B cell (primary cell): Measurements from ENCODE around the gene WDR31. TPM values are rescaled to one million over a fixed set of nuclear protein-coding genes. Genes with fewer than 3 reads are reported as not detected.

Experiments used
- ATAC-seq: fragments of 200-7000 bp; cut with Tn5 transposase; one replicate; pipeline ENCODE4 v1.10.0; 2021; ENCODE audit warnings: low read depth, mild to moderate bottlenecking, moderate number of reproducible peaks, moderate library complexity
- CTCF ChIA-PET: fragments of 350-600 bp; sonication (Branson Sonifier 250); formaldehyde crosslinking; loops from one replicate; lab custom pipeline; 2021; ENCODE audit warnings: antibody characterized with exemption, inconsistent platforms; lab: Charles Lee
- POLR2A ChIA-PET: fragments of 350-600 bp; sonication (Branson Sonifier 250); formaldehyde crosslinking; loops from one replicate; lab custom pipeline; 2021; ENCODE audit warnings: antibody characterized with exemption; lab: Charles Lee
- DNase-seq: peaks from one replicate; pipeline ENCODE4 v3.0.0; 2013
- H2AFZ ChIP-seq: 2 replicates; pipeline ENCODE4 v1.6.1; 2012; ENCODE audit warnings: mild to moderate bottlenecking, low read depth, low read length; ENCODE audit not compliant: insufficient read depth, poor library complexity, severe bottlenecking
- H3K27ac ChIP-seq, 2 donors: 1 replicate in 1 of 2; 2 replicates in 1 of 2; pipeline ENCODE4 v1.5.1; 2012 to 2013; ENCODE audit warnings: low read length in 2 of 2, mild to moderate bottlenecking in 2 of 2, moderate library complexity in 1 of 2
- H3K27me3 ChIP-seq, 4 experiments: fragments of 200-600 bp in 1 of 4; sonication (generic) in 1 of 4; replicated peaks in 1 of 4; 1 replicate in 2 of 4; 2 replicates in 2 of 4; pipeline versions ENCODE4 v1.6.1 to v1.7.0; 2013 to 2016; ENCODE audit warnings: low read length in 3 of 4, mild to moderate bottlenecking in 2 of 4, mixed read lengths in 1 of 4, moderate library complexity in 1 of 4; ENCODE audit not compliant: insufficient read depth in 4 of 4, control insufficient read depth in 3 of 4; ENCODE audit errors: control extremely low read depth in 1 of 4
- H3K36me3 ChIP-seq, 2 experiments: replicated peaks in 1 of 2; 1 replicate in 1 of 2; 2 replicates in 1 of 2; pipeline versions ENCODE4 v1.6.1 to v1.7.1; 2013; ENCODE audit warnings: low read length in 1 of 2; ENCODE audit not compliant: insufficient read depth in 2 of 2, control insufficient read depth in 1 of 2; ENCODE audit errors: control extremely low read depth in 1 of 2, extremely low read depth in 1 of 2
- H3K4me1 ChIP-seq, 2 donors: fragments of 200-600 bp in 1 of 2; sonication (generic) in 1 of 2; 1 replicate in 1 of 2; 2 replicates in 1 of 2; pipeline versions ENCODE4 v1.5.1 to v1.6.1; 2013 to 2017; ENCODE audit warnings: low read length in 2 of 2; ENCODE audit not compliant: control insufficient read depth in 2 of 2, insufficient read depth in 2 of 2
- H3K4me2 ChIP-seq: replicated peaks from 2 replicates; pipeline ENCODE3; 2012; ENCODE audit warnings: mild to moderate bottlenecking, low read depth, low read length; ENCODE audit not compliant: poor library complexity, severe bottlenecking
- H3K4me3 ChIP-seq, 5 experiments: fragments of 200-600 bp in 1 of 5; sonication (generic) in 1 of 5; 1 replicate in 3 of 5; 2 replicates in 2 of 5; pipeline versions ENCODE4 v1.5.1 to v1.7.0; 2011 to 2016; ENCODE audit warnings: low read length in 4 of 5, mild to moderate bottlenecking in 4 of 5, low read depth in 2 of 5, control low read depth in 1 of 5, moderate library complexity in 1 of 5; ENCODE audit not compliant: insufficient read depth in 1 of 5; ENCODE audit errors: control extremely low read depth in 1 of 5, extremely low read depth in 1 of 5
- H3K79me2 ChIP-seq: fragments of 200-600 bp; sonication (generic); one replicate; pipeline ENCODE4 v1.6.0; 2016; ENCODE audit warnings: low read length; ENCODE audit not compliant: control insufficient read depth, insufficient read depth
- H3K9ac ChIP-seq: fragments of 200-600 bp; sonication (generic); 2 replicates; pipeline ENCODE4 v1.6.1; 2017; ENCODE audit warnings: mild to moderate bottlenecking, low read length, moderate library complexity
- H3K9me3 ChIP-seq, 3 donors: one replicate each; pipeline versions ENCODE4 v1.6.1 to v1.7.1; 2013; ENCODE audit warnings: low read length in 2 of 3; ENCODE audit not compliant: control insufficient read depth in 2 of 3, insufficient read depth in 1 of 3; ENCODE audit errors: control extremely low read depth in 1 of 3
- H4K20me1 ChIP-seq: 2 replicates; pipeline ENCODE4 v1.6.0; 2012; ENCODE audit warnings: mild to moderate bottlenecking, low read length; ENCODE audit not compliant: insufficient read depth, control insufficient read depth, poor library complexity, severe bottlenecking
- H3K27ac Mint-ChIP-seq: one replicate; pipeline ENCODE4 v1.8.0; 2021; ENCODE audit warnings: mixed read lengths
- H3K27me3 Mint-ChIP-seq: one replicate; pipeline ENCODE4 v1.8.0; 2021; ENCODE audit warnings: mixed read lengths
- H3K4me1 Mint-ChIP-seq: one replicate; pipeline ENCODE4 v1.8.0; 2021; ENCODE audit warnings: mixed read lengths
- H3K4me3 Mint-ChIP-seq: one replicate; pipeline ENCODE4 v1.8.0; 2021; ENCODE audit warnings: mixed read lengths
- H3K9me3 Mint-ChIP-seq: one replicate; pipeline ENCODE4 v1.8.0; 2022; ENCODE audit warnings: mixed read lengths; ENCODE audit not compliant: insufficient read depth
- EZH2 ChIP-seq: IDR thresholded peaks from 2 replicates; pipeline ENCODE4 v1.6.1; 2012; ENCODE audit warnings: borderline replicate concordance, low read depth, mild to moderate bottlenecking, moderate library complexity, low read length; ENCODE audit not compliant: insufficient read depth, poor library complexity, severe bottlenecking
- WGBS: methylation state at CpG from one replicate; pipeline ENCODE4 v1.1.5; 2013; ENCODE audit warnings: missing lambda C conversion rate; ENCODE audit not compliant: insufficient coverage; 5-methylcytosine and 5-hydroxymethylcytosine counted together
- intact Hi-C: fragments of 100-400 bp; cut with micrococcal nuclease; formaldehyde crosslinking; loops from one replicate; pipeline ENCODE4 v1.10.0; 2022
- polyA plus RNA-seq: library from polyadenylated mRNA; depleted of rRNA; stranded (reverse); fragments of >200 nt; gene quantifications from 2 replicates; pipeline ENCODE4 v1.2.3, GENCODE V29; 2012
- total RNA-seq, 2 donors: library from RNA; stranded (reverse); fragments of 120-200 nt in 1 of 2; gene quantifications; 1 replicate in 1 of 2; 2 replicates in 1 of 2; pipeline versions ENCODE4 v1.2.3 to v1.2.4, GENCODE V29; 2013 to 2022
- TF ChIP-seq, protein P1 (sequence below): fragments of 200-600 bp; IDR thresholded peaks from one replicate; pipeline ENCODE4 v1.8.0; 2022; ENCODE audit warnings: antibody characterized with exemption, mild to moderate bottlenecking

WDR31 gene
- total and polyA plus RNA-seq, 2 donors (not counting 1 experiment from before 2014, with no cell fraction given), result 0.36 to 0.62 TPM

DNA sequence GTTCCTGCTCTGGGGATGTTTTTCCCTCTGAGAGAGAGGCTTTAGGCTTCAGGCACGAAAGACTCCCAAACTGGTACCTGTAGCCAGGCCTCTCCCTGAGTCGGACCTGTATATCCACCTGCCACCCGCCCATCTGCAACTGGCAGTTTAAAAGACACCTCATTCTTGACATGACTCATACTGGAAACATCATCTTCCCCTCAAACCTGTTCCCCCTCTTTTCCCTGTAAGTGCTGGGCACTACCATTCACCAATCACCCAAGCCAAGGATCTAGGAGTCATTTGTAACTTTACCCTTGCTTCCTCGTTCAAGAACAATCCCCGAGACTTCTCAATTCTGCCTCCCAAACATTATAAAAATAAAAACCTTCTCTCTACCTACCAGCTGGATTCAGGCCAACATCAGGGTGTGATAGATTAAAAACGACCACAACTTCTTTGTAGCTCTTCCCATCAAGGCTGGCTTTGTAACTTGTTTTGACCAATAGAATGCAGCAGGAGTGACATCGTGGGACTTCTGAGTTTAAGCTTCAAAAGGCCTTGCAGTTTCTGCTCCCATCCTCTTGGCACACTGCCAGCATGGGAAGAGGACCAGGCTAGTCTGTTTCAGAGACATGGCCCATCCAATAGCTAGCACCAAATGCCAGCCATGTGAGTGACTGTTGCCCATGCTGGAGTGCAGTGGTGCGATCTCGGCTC is 1.8 kb upstream of the WDR31 start:
- no peak for DNase-seq

DNA sequence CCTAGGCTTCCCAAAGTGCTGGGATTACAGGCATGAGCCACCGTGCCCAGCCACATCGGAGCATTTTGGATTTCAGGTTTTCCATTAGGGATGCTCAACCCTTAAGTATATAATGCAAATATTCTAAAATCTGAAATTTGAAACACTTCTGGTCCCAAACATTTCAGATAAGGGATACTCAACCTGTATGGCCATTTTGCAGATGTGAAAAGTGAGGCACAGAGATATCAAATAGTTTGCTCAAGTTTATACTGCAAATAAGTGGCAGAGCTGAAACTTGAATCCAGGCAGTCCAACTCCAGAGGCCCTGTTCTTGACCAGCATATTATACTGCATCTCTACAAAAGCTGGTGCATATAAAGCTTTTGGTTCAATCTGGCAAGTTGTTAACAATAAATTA is 2.4 kb downstream of the WDR31 start:
- Histone ChIP-seq H3K36me3 (no peaks in the 10 kb centered on the region), H3K79me2 (no peaks in the 10 kb centered on the region), H3K9me3 (no peaks in the 10 kb centered on the region), H3K4me3 (no peak overlapping the region), H3K9ac (no peak overlapping the region), H3K4me2 (no peak overlapping the region), H3K4me1 (peaks cover 8 to 12% of the 10 kb centered on the region in 2 donors), H2AFZ (no peak overlapping the region), H4K20me1 (no peaks in the 10 kb centered on the region), H3K27me3 (no peaks in the 10 kb centered on the region), H3K27ac (no peak overlapping the region)
- ATAC-seq, result no peak
- Mint-ChIP-seq H3K4me1 (peaks cover 16% of the 10 kb centered on the region), H3K27me3 (peaks cover 8% of the 10 kb centered on the region), H3K9me3 (no peaks in the 10 kb centered on the region), H3K4me3 (no peak overlapping the region), H3K27ac (no peak overlapping the region)
- ChIA-PET CTCF (no interaction called here), POLR2A (no interaction called here)
- no peak for DNase-seq
- no peak for TF ChIP-seq EZH2
- TF ChIP-seq, protein P1, sequence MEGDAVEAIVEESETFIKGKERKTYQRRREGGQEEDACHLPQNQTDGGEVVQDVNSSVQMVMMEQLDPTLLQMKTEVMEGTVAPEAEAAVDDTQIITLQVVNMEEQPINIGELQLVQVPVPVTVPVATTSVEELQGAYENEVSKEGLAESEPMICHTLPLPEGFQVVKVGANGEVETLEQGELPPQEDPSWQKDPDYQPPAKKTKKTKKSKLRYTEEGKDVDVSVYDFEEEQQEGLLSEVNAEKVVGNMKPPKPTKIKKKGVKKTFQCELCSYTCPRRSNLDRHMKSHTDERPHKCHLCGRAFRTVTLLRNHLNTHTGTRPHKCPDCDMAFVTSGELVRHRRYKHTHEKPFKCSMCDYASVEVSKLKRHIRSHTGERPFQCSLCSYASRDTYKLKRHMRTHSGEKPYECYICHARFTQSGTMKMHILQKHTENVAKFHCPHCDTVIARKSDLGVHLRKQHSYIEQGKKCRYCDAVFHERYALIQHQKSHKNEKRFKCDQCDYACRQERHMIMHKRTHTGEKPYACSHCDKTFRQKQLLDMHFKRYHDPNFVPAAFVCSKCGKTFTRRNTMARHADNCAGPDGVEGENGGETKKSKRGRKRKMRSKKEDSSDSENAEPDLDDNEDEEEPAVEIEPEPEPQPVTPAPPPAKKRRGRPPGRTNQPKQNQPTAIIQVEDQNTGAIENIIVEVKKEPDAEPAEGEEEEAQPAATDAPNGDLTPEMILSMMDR, result no peak
- intact Hi-C loops, result loop anchor here (2.0 kb wide), 1 partner anchor 13 kb away; no protein-coding TSS in a partner anchor
- WGBS, result no CpG with 5 or more reads among the region's 2 CpGs

More for the DNA sequence above, 1.8 kb upstream of the WDR31 start:
- peaks cover 4% of the 10 kb centered on the region for H3K27me3 Mint-ChIP-seq
- H3K27me3 ChIP-seq, result no peaks in the 10 kb centered on the region
- no peak overlapping the region for H3K27ac ChIP-seq
- no peaks in the 10 kb centered on the region for H4K20me1 ChIP-seq
- no peak for ATAC-seq
- H3K4me2 ChIP-seq, result no peak overlapping the region
- no peak for TF ChIP-seq EZH2
- ChIA-PET POLR2A (interaction anchor here (0.6 kb wide), 1 partner anchor 1044 kb away, joined by 4 read pairs; no protein-coding TSS in a partner anchor), CTCF (interaction anchor here (1.1 kb wide), 1 partner anchor 29 kb away, joined by 3 read pairs; no protein-coding TSS in a partner anchor)
- H3K4me3 Mint-ChIP-seq, result peak overlapping the region; percentile 90
- H3K4me1 ChIP-seq, result peaks cover 8 to 12% of the 10 kb centered on the region in 2 donors
- 89% methylated on average over 9 of the region's 9 CpGs for WGBS
- H3K79me2 ChIP-seq, result no peaks in the 10 kb centered on the region
- H3K4me1 Mint-ChIP-seq, result peaks cover 16% of the 10 kb centered on the region
- H3K9me3 ChIP-seq, result no peaks in the 10 kb centered on the region
- no peak overlapping the region for H3K27ac Mint-ChIP-seq
- H3K36me3 ChIP-seq, result no peaks in the 10 kb centered on the region
- H3K4me3 ChIP-seq, result no peak overlapping the region
- H3K9me3 Mint-ChIP-seq, result no peaks in the 10 kb centered on the region
- peak overlapping the region; percentile 50 for H2AFZ ChIP-seq
- H3K9ac ChIP-seq, result no peak overlapping the region
- intact Hi-C loops, result loop anchor here (2.0 kb wide), 1 partner anchor 69 kb away; the partner anchor contains the start of genes C9orf43 and POLE3
